ENCODE data around the gene COA7.
A peak's percentile ranks its signal among the peaks of the same experiment; 100 is the strongest.
"Not testable (repeated sequence)": the region's sequence is repeated elsewhere in the genome, so short reads cannot be mapped to it uniquely, and the experiment has no call there.

Gene COA7

GRCh38 chr1:52692697-52693096, 5.5 kb downstream of the COA7 start (continued):
- no peak for TF ChIP-seq ZNF423 (tag by site-specific recombination; IDR thresholded peaks at IDR 0.05)
- TF ChIP-seq ZNF76 (tag by site-specific recombination; IDR thresholded peaks at IDR 0.05; ENCODE audit: borderline replicate concordance, low read depth): no peak
- TF ChIP-seq ZNF26 (tag by site-specific recombination; IDR thresholded peaks at IDR 0.05): no peak
- no peak for TF ChIP-seq ZNF121 (tag by site-specific recombination; IDR thresholded peaks at IDR 0.05)
- no peak for TF ChIP-seq ZNF112 (tag by site-specific recombination; IDR thresholded peaks at IDR 0.05)

GRCh38 chr1:52691821-52692220, 6.3 kb downstream of the COA7 start:
- Histone ChIP-seq H3K9me3 (ENCODE audit: control insufficient read depth, insufficient read depth, low read depth, low read length) (no peaks in the 10 kb centered on the region), H3K27ac (ENCODE audit: extremely low read depth, low read depth, low read length) (no peak overlapping the region), H3K4me3 (ENCODE audit: low read depth, low read length) (no peak overlapping the region), H3K4me1 (ENCODE audit: control insufficient read depth, insufficient read depth, low read length) (no peaks in the 10 kb centered on the region), H3K36me3 (ENCODE audit: control insufficient read depth in 2 of 2, insufficient read depth in 1 of 2, low read length in 2 of 2) (peaks cover 35 to 66% of the 10 kb centered on the region in 2 experiments)
- POLR2A ChIA-PET: no interaction called here
- TF ChIP-seq ZNF394 (tag by site-specific recombination; IDR thresholded peaks at IDR 0.05; ENCODE audit: borderline replicate concordance): no peak
- no peak for TF ChIP-seq TSHZ1 (tag by site-specific recombination; IDR thresholded peaks at IDR 0.05; ENCODE audit: borderline replicate concordance)
- TF ChIP-seq ZNF510 (tag by site-specific recombination; IDR thresholded peaks at IDR 0.05; ENCODE audit: insufficient replicate concordance): no peak
- no peak for TF ChIP-seq REPIN1 (tag by site-specific recombination; IDR thresholded peaks at IDR 0.05; ENCODE audit: low read depth)
- CTCF ChIA-PET: interaction anchor here (0.6 to 0.7 kb wide), 3 partner anchors 8 to 488 kb away, joined by 3 to 5 read pairs (median 3); no protein-coding TSS in a partner anchor

- ChIA-PET POLR2A (interaction anchor here (1.2 kb wide), 1 partner anchor 134 kb away, joined by 7 read pairs; the partner anchor contains the start of gene TUT4), CTCF (interaction anchor here (0.6 to 1.4 kb wide), 8 partner anchors 10 to 319 kb away, joined by 3 to 8 read pairs (median 4); partner anchors contain the start of gene TUT4)
- no peak overlapping the region for H3K27ac ChIP-seq (ENCODE audit: extremely low read depth, low read depth, low read length)
- no peaks in the 10 kb centered on the region for H3K4me1 ChIP-seq (ENCODE audit: control insufficient read depth, insufficient read depth, low read length)
- H3K4me3 ChIP-seq (ENCODE audit: low read depth, low read length): no peak overlapping the region
- no peak for TF ChIP-seq ZNF16 (tag by site-specific recombination; IDR thresholded peaks at IDR 0.05; ENCODE audit: low read depth)
- TF ChIP-seq ZNF366 (tag by site-specific recombination; conservative IDR thresholded peaks at IDR 0.05): no peak
- peak; percentile 9 for TF ChIP-seq SETDB1 (IDR thresholded peaks at IDR 0.05; ENCODE audit: insufficient read length, low read length)
- no peaks in the 10 kb centered on the region for H3K9me3 ChIP-seq (ENCODE audit: control insufficient read depth, insufficient read depth, low read depth, low read length)
- peaks cover 41 to 57% of the 10 kb centered on the region in 2 experiments for H3K36me3 ChIP-seq (ENCODE audit: control insufficient read depth in 2 of 2, insufficient read depth in 1 of 2, low read length in 2 of 2)
These were observed 11.3 kb downstream of the COA7 start for GRCh38 chr1:52686830-52687229.

- not testable (repeated sequence) for H3K4me3 ChIP-seq (ENCODE audit: low read depth, low read length); H3K9me3 ChIP-seq (ENCODE audit: control insufficient read depth, insufficient read depth, low read depth, low read length); H3K4me1 ChIP-seq (ENCODE audit: control insufficient read depth, insufficient read depth, low read length); H3K27ac ChIP-seq (ENCODE audit: extremely low read depth, low read depth, low read length)
- peaks cover 36 to 52% of the 10 kb centered on the region in 2 experiments for H3K36me3 ChIP-seq (ENCODE audit: control insufficient read depth in 2 of 2, insufficient read depth in 1 of 2, low read length in 2 of 2)
- POLR2A ChIA-PET: interaction anchor here (0.6 to 1.2 kb wide), 3 partner anchors 133 to 436 kb away, joined by 3 to 7 read pairs (median 4); partner anchors contain the start of genes ORC1 and TUT4
- CTCF ChIA-PET: interaction anchor here (0.6 to 1.4 kb wide), 20 partner anchors 10 to 594 kb away, joined by 3 to 8 read pairs (median 3); partner anchors contain the start of genes ORC1, PRPF38A and TUT4
- TF ChIP-seq CTCF (tag by site-specific recombination; IDR thresholded peaks at IDR 0.05): peak; percentile 84
- peak; percentile 90 for TF ChIP-seq ZNF362 (tag by site-specific recombination; IDR thresholded peaks at IDR 0.05)
- 0 out of 2 replicates have a peak, but pooled peaks have one; percentile 25 for TF ChIP-seq ZNF2 (tag by site-specific recombination; IDR thresholded peaks at IDR 0.05)
- peak; percentile 89 for TF ChIP-seq ZNF654 (tag by site-specific recombination; IDR thresholded peaks at IDR 0.05; ENCODE audit: low read depth)
- TF ChIP-seq ZNF121 (tag by site-specific recombination; IDR thresholded peaks at IDR 0.05): peak; percentile 77
- peak; percentile 37; the same call in 1 of the 2 replicates for TF ChIP-seq ZNF660 (tag by site-specific recombination; IDR thresholded peaks at IDR 0.05)
- peak; percentile 38; the same call in 1 of the 2 replicates for TF ChIP-seq ZNF366 (tag by site-specific recombination; conservative IDR thresholded peaks at IDR 0.05)
- 0 out of 2 replicates have a peak, but pooled peaks have one; percentile 43 for TF ChIP-seq ZNF391 (tag by site-specific recombination; IDR thresholded peaks at IDR 0.05; ENCODE audit: borderline replicate concordance, low read depth)
- peak; percentile 39 for TF ChIP-seq ZBTB17 (tag by site-specific recombination; IDR thresholded peaks at IDR 0.05)
- TF ChIP-seq SETDB1 (IDR thresholded peaks at IDR 0.05; ENCODE audit: insufficient read length, low read length): peak; percentile 63
- peak; percentile 57 for TF ChIP-seq OSR2 (tag by site-specific recombination; IDR thresholded peaks at IDR 0.05)
These were observed 11.8 kb downstream of the COA7 start for GRCh38 chr1:52686261-52686751.
